Activated CD4-positive, alpha-beta T cell treated with anti-CD3 and anti-CD28 coated beads for 48 hours (primary cell): Measurements from ENCODE around the gene C1orf52.
"Not testable (repeated sequence)": the region's sequence is repeated elsewhere in the genome, so short reads cannot be mapped to it uniquely, and the experiment has no call there.

Experiments used
- DNase-seq: peaks from one replicate; pipeline ENCODE4 v3.0.0-alpha.2; 2020

Gene C1orf52

DNA sequence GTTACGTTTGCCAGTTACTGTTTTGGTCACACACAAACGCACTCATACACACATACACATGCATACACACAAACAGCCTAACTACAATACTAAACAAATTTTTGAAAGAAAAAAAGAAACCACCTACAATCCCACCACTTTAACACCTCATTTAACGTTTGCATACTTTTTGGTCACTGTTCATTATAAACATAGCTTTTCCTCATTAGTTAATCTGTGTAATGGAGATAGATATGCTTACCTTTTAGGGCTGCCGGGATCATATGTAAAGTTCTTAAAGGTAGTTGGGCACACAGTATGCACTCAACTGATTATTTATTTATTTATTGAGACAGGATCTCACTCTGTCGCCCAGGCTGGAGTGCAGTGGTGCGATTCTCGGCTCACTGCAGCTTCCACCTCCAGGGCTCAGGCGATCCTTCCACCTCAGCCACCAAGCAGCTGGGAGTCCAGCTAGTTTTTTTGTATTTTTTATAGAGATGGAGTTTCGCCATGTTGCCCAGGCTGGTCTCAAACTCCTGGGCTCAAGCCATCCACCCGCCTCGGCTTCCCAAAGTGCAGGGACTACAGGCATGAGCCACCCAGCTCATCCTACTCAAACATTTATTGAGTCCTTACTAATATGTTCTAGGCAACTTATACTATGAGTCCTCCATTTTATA is 17.6 kb upstream of the C1orf52 start:
- DNase-seq: no peak

DNA sequence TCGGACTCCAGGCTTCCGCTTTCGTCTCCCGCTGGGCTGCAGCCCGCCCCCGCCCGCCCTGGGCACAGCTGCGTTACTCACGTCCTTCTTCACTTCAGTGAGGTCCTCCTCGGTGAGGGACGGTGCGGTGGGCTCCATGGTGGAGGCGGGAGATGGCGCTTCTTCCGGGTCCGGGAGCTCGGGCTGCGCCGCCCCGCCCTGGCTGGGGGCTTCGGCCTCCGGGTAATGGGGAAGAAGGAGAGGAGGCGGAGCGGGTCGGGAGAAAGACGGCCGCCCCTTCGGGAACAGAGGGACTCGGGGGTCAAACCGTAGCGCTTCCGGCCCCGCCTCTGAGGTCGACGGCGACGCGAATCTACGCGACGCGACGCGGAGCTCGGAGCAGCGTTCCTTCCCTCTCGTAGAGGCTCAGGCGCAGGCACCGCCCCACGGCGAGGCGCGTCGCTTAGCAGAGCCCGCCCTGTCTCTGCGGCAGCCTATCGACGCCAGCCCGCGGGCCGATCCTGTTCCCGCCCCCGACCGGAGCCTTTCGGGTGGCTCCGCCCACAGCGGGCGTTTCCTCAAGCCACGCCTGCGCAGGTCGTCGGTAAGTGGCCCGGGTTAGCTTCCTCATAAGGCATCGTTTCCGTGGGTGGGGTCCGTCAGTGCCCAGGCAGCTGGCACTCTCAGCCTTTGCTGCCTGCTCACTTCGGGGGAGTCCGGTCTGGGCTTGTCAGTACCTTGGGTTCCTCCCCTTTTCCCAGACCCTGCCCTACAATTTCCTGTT is 16.9 kb upstream of the C1orf52 start, which contains the start of gene BCL10:
Gene BCL10, minus strand, starts transcription at position 418 of the 763 bp plus-strand sequence. Its CDS starts 280 bp downstream, at position 138.
- peak; percentile 98 for DNase-seq

DNA sequence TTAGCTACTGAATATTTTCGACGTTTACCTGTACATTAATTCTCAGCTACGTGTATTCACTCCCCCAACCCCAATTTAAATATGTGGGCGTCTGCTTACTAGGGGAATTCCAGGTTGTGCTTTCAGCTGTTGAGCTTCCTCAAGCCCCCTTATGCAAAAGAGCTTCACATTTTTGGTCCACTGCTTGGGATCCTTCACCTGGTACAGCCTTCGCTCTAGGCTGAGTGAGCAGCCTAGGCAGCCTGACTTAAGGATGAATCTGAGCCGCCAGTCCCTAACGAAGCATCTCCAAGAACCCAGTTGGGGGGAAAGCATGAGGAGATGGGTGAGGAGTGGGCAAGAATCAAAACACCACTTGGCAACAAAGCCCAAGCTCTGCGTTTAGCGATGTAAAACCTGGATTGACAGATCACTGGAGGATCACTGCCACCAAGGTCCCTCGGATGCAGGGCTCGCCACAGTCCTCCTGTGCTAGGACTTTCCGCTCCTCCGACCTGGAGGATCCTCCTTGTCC is 16.3 kb upstream of the C1orf52 start:
- no peak for DNase-seq

DNA sequence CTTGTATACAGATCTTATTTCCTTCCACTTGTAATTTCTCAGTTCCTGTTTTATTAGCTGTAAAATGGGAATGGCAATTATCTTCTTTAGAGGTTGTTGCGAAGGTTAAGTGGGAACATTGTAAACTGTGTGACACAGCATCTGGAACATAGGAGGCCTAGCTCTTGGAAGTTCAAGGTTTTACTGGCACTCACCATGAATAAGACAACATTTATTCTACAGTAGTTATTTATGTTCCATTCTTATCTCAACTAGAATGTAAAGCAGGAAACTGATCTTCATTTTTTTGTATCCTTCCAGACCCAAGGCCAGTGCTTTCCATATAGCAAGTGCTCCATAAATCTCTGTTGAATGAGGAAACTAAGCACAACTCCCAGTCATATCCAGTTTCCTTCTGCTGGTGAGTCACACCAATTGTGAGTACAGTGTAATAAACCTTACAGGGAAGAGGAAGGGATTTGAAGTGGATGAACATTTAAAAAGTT is 15.5 kb upstream of the C1orf52 start:
- no peak for DNase-seq

DNA sequence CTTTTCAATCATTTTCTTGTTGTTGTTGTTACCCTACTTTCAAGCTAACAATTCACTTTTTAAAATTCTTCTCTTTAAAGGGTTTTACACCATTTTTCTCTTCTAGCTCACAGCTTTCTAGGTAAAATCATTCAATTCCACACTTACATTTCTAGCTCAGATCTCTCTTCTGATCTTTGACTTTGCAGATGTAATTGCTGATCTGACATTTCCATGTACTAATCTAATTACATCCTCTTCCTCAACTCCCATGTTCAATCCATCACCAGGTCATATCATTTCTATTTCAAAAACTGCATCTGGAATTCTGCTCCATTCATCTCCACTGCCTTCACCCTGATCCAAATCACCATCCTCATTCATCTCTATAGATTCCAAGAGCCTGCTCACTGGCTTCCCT is 13.9 kb upstream of the C1orf52 start:
- DNase-seq: no peak

DNA sequence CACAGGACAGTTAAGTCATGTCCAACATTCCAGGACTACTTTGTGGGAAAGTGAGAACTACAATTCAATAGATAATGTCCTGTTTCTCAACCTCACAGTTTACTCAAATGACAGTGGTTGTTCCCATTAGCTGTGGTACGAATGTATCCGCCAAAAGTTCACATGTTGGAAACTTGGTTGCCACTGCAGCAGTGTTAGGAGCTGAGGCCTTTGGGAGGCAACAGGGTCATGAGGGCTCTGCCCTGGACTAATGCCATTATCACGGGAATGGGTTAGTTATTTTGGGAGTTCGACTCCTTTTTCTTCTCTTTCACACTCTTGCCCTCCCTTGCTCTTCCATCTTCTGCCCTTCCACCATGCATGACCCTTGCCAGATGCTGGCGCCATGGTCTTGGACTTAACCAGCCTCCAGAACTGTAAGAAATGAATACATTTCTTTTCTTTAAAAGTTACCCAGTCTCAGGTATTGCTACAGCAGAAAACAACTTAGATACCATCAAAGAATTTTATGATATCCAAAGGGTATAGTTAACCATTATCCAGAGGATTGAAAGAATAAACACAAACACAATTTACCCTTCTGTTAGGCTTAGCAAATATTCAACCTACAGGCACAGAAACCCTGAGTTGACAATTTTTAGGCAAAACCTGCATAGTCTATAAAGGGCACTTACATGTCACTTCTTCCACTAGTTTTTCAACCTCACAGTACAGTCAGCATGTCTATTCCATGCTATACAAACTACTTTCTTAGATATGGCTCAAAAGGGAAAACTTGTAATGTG is 9.5 kb upstream of the C1orf52 start:
- no peak for DNase-seq

DNA sequence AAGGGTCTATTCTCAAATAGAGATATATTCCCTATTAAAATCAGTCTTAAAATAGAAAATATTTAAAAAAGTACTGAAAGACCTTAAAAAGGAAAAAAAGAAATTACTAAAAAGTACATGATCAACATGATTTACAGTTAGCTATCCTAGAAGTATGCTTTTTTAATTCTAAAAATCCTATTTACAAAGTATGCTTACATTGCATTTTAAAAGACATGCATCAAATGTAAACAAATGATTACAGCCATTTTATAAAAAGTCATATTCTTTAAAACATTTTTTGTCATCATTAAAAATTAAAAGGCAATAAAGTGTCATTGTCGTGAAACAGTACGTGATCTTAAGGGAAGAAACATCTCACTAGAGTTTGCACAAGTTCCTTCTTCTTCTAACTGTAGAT is 7.9 kb upstream of the C1orf52 start:
- no peak for DNase-seq

DNA sequence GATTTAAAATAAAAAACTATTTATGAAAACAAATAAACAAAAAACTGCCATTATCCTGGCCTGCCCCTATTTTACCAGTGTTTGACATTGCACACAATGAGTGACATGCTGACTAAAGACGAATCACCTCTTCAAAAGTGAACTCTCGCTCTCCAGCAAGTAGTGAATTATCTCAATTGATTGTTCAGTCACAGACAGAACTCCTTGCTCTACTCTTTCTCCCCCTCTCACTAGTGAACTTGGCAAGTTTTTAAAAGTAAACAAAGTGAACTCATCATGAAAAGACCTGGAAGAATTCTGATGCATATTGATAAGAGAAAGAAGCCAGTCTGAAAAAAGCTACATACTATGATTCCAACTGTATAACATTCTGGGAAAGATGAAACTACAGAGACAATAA is 4.7 kb upstream of the C1orf52 start:
- no peak for DNase-seq

DNA sequence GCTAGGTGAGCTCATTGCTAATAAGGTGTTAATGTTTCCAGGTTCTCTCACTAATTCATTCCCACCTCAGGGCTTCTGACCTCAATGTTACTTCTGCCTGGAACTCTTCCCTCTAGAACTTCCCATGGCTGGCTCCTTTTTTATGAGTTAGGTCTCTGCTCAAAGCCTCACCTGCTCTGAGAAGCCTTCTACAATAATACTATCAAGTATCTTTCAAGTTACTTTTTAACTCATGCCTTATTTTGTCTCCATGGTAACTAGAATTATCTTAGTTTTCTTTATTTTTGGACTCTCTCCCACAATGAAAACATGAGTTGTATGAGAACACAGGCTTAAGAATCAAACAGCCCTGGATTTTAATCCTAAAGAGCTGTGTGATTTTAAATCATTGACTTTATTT is 3.5 kb upstream of the C1orf52 start:
- DNase-seq: no peak

DNA sequence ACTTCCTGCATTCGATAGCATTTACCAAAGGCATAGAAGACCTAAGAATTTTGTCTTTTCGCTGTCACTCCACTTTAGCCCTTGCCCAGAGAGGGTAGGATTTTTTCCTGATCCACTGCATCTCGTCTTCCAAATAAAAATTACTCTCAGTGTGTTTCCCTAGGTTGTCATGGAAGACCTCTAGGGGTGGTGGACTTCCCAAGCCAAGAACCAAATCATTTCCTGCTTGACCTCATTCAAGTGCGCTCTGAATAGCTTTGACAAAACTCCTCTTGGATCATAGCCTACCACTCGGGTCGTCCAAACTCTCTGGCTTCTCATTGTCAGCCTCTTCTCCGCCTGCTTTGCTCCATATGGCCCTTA is 431 bp upstream of the C1orf52 start:
- DNase-seq: no peak

DNA sequence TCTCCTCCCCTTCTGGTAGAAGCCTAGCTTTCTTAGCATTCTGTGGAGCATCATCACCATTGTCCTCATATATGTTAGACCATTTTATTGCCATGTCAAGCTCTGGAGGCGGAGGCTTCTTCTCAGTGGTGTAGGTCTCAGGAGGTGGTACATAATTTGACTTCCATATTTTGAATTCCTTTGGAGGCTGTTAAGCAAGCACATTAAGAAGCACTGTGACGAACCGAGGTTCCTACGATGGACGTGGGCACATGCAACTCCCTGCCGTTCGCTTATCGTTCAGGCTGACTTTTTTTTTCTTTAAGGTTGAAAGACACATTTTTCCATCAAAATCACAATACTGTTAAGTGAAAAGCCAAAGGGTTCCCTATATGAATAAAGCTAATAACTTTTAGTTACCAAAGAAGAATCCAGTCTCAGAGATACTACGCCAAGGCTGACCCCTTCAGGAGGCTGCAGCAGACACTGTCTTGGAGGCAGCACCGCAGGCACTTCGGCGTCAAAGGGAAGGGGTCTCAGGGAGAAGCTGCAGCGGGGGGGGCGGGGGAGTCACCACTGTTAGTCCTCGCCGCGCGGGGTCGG is 835 bp downstream of the C1orf52 start:
- no peak for DNase-seq

DNA sequence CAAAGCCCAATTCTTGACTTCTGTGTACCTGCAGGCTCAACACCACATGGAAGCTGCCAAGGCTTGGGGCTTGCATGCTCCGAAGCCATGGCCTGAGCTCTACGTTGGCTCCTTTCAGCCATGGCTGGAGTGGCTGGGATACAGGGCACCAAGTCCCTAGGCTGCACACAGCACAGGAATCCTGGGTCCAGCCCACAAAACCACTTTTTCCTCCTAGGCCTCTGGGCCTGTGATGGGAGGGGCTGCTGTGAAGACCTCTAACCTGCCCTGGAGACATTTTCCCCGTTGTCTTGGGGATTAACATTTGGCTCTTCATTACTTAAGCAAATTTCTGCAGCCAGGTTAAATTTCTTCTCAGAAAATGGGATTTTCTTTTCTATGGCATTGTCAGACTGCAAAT is 10.4 kb downstream of the C1orf52 start:
- DNase-seq: not testable (repeated sequence)

DNA sequence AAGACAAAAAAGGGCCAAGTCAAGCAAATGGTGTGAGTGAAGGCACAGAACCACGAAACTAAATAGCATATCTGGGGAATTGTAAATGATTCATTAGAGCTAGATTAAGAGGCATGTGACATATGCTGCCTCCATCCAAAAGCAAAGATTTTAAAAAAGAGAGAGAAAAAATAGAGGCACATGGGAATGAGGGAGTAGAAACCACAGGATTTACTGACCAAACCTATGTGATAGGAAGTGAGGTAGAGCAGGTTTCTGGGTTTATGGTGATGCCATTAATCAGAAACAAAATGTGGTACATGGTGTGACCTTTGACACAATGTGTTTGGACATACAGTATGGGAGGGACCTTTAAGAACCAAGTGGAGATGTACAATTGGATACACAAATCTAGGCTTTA is 13.6 kb downstream of the C1orf52 start:
- DNase-seq: no peak

DNA sequence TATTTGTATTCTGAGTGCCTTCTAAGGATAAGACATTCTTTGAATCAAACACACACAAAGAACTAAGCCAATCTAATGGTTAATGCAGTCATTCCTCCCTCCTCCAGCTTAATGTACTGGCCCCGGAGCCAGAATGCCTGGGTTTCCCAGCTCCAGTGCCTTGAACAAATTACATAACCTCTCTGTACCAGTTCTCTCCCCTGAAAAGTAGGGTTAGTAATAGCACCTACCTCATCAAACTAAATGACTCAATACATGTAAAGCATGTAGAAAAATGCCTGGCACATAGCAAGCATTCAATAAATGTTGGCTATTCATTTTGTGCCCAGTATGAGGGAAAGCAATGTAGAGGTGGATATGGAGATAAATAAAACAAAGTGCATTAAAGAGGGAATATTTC is 14.0 kb downstream of the C1orf52 start:
- DNase-seq: no peak

DNA sequence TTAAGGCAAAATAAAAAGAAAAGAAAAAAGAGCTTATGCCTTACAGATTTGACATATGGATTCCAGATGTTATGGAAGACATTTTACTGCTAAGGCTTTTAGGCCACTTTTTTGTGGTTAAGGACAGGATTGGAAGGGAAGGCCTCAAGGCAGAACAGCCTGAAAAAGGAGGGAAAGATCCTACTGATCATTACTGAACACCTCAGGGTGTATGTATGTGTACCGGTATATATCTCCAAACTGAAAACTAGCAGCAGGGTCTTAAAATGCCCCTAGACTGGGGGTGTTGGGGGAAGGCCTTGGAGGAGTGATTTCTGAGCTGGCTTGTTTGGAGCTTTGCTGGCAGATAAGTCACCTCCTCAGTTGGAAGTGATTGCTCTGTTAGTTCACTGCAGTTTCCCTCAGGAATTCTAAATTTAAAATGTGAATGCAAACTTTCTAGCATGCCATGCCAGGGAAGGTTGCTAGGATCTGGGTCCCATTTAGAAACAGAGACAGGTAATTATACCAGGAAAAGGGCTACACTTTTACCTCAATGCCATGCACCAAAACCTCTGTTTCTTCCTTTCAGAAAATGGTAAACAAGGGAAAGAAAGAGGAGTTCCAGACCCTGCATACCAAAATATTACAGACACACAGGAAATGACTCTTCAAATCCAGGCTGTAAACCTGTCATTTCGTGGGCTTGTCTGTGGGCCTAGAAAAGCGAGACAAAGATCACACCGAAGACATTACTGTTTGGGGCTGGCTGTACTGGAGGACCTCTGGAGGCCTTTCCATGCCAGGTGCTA is 15.0 kb downstream of the C1orf52 start:
- DNase-seq: no peak

DNA sequence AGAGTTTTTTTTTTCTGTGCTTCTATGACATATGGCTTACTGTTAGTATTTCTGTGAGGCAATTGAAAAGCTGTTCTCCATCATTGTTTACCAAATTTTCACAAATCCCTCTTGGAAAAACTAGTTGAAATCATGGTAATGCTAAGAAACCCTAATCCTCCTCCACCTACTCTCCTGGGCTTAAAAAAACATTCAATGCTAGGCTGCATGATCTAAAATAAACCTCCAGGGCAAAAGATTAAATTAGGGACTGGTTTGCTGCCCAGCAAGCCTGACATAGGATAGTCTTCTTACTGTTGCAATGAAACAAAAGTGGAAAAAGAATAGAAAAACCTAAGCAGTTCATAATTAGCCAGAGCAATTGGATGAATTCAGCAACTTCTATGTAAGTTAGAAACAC is 16.1 kb downstream of the C1orf52 start:
- no peak for DNase-seq

DNA sequence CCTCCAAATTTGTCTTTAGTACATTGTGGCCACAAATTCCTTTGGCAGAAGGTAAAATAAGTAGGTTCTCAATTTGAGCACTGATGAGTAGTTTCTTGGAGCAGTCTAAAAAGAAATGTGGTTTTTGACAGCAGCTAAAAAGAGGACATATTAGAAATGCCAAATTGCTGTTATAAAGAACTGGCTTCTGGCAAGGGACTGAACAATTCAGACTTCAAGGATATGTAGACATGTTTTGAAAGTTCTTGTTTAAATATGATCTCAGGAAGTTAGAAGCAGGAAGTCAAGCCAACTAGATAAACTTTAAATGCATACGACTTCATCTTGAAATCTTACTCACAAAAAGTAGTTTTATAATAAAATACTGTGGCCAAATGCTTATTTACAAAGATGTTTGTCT is 18.8 kb downstream of the C1orf52 start:
- no peak for DNase-seq

DNA sequence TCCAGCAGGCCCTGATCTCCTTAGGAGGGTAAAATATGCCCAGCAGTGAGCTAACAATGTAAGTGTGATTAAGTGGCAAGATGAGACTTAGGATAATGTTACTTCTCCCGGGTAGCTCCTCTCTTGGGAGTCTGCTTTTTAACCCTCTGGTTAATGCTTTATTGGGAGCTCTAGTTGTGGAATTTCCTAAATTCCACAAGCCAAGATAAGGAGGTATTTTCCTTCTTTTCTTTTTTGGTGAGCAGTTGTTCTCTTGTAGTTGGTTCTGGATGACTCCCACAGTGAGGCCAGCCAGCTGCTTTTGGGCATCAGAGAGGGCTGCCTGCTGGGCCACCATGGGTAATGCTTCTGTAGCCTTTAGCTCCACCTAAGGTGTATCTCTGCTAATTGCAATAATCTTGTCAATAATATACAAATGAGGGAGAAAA is 19.3 kb downstream of the C1orf52 start:
- DNase-seq: peak; percentile 32

DNA sequence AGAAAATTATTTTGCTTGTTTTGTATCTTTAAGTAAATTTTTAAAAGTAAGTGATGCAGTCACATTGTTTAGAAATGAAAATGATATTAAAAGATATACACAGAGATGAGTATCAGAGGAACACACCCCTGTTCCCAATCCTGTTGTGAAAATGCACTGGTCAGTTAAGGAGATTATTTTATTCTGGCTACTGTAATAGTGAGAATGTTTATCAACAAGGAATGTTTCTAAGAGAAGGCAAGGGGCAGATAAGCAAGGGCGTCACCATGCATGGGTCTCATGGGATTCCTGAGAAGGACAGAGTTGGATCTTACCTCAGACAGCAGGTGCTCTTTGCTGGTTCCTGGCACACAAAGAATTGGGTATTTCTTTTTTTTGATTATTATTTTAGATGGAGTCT is 21.8 kb downstream of the C1orf52 start:
- DNase-seq: no peak

DNA sequence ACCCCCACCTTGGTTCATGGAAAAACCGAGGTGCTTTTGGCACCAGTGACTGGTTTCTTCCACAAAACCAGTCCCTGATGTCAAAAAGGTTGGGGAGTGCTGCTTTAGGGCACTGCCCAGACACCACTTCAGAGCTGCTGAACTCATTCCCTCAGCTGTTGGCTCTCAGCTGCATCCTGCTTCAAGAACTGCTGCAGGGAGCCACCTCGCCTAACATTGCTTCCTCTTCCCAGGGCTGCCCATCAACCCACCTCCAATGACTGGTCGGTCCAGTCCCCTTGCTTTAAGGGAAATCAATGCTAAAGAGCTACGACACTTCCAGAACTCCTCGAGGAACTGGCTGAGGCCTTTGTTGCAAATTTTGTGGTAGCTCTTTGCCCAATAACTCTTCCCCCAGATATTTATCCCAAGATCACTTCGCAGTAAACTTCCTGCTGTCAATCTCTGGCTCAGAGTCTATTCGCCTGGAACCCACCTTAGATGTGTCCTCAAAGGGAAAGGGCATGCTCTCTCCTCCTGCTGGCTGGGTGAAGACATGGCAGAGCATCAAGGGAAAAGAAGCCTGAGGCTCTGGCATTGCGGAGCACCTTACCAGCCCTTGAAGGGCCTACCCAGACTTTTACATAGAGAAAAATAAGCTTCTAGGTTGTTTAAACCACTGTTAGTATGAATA is 29.0 kb downstream of the C1orf52 start:
- DNase-seq: peak; percentile 6

DNA sequence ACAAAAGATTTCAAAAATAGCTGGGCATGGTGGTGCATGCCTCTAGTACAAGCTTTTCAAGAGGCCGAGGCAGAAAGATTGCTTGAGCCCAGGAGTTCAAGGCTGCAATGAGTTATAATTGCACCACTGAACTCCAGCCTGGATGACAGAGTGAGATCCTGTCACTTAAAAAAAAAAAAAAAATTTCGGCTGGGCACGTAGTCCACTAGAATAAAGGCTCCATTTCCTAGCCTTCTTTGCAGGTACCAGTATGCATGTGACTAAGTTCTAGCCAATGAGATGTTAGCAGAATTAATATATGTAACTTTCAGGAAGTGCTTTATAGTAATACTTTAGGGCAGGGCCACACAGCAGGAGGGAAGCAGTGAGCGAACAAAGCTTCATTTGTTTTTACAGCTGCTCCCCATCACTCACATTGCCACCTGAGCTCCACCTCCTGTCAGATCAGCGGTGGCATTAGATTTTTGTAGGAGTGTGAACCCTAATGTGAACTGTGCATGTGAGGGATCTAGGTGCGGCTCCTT is 29.8 kb downstream of the C1orf52 start:
- DNase-seq: no peak
